Measurements from ENCODE around the gene MYLK.

Gene MYLK

DNA sequence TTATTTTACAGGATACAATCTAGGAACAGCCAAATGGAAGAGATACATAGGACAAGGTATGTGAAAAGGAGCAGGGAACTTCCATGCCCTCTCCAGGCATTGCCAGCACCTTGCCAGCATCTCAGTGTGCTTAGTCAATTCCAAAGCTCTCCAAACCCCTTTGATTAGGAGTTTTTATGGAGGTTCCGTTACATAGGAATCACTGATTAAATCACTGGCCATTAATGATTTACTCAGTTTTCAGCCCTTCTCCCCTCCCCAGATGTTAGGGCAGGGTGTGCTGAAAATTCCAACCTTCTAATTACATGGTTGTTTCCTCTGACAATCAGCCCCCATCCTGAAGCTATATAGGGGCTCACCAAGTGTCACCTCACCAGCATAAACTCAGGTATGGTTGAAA, 11.5 kb downstream of the MYLK start:
- DNase-seq (ENCODE audit: low read depth): no peak

DNA sequence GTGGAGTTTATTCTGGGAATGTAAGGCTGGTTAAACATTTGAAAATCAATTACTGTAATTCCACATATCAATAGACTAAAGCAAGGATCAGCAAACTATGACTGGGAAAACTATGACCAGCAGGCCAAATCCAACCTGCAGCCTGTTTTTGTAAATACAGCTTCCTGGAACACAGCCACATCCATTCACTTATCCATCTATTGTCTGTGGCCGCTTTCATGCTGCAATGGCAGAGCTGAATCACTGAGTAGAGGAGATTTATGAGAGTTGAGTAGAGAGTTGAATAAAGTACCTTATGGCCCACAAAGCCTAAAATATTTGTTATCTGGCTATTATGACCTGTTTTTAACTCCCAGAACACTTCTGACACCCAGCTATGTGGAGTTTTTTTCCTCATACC, 12.2 kb downstream of the MYLK start:
- DNase-seq (ENCODE audit: low read depth): no peak

DNA sequence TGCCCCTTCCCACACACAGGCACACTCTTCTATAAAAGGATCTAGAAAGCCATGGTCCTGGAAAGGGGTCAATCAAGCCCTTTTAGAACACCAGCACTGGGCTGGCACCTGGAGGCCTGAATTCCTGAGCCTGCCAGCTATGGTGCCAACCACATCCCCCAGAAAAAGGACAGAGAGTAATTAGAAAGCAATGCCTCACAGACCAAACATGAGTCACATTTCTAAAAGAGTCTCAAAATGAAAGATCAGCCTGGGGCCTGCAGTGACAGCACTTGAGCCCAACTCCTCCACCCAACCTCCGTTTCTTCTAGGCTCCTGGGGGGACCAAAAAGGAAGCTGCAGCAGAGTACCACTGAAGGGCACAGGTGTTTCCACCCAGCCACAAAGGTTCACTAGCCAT, 14.1 kb downstream of the MYLK start:
- DNase-seq (ENCODE audit: low read depth): no peak

DNA sequence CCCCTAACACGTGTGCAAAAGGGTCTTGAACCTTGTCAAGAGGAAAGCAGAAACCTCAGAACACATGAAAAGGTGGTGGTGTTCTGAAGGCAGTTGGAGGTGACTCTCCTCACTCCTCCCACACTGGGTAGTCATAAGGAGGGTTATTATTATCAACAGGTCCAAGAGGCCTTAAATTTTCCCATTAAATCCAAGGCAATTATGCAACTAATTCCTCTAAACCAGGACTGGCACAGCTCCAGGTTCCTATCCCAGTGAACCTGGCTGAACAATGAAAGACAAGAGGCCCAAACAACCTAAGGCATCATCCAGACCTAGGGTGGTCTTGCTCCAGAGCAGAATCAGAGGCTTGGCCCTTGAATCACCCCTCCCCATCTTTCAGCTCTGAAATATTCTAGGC, 15.0 kb downstream of the MYLK start:
- DNase-seq (ENCODE audit: low read depth): no peak

DNA sequence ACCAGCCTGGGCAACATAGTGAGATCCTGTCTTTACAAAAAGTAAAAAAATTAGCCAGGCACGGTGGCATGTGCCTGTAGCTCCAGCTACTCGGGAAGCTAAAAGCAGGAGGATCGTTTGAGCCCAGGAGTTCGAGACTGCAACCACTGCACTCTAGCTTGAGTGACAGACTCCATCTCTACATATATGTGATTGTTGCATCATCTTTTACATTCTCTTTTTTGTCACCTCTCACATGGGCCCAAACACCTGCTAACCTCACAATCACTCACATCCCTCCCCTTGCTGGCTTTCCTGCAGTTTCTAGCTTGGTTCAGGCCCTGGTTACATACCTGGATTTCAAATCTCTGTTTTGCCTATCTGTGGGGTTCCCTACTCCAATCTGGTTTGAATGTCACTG, 19.4 kb downstream of the MYLK start:
- DNase-seq (ENCODE audit: low read depth): no peak

DNA sequence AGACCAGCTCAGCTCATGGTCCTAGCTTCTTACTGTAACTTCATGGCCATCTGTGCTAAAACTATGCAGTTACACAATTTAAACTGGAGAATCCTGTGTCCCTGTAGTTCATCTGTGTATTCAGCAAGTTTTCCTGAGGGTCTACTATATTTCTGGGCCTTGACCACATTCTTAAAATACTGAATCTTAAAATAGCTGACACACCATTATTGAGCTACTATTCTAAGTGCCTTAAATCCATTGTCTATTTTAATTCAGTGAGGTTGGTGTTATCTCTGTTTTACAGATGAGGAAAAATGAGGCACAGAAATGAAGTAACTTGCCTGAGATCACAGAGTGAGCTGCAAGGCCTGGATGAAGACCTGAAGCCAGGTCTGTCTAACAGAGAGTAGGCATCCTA, 22.0 kb downstream of the MYLK start:
- DNase-seq (ENCODE audit: low read depth): no peak

DNA sequence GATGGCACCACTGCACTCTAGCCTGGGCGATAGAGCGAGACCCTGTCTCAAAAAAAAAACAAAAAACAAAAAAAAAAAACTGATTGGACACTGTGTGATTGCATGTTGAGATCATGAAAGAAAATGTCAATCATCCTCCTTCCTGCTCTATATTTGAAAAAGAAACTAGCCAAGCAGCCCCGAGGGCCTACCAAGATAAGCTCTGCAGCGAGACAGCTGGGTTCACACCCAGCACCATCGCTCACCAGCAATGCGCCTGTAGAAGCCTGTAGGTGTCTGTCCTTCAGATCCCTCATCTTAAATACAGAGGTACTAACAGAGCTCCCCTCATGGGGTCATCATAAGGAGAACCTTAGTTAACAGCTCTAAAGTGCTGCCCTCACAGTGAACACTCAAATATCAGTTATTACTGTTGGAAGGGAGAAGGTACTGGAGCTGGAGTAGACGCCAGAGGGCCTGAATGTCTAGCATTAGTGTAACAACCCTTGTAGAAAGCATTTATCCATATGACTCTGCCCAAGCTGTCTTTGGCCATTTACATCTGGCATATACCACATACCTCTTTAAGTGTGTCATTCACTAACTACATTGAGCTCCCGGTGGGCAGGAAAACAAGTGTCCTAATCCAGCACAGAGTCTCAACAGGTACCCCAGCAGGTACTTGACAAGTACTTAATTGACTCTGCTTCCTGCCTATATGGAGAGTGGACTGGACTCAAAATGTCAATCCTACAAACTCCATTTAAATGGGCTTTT, 22.9 kb downstream of the MYLK start:
- no peak for DNase-seq (ENCODE audit: low read depth)

DNA sequence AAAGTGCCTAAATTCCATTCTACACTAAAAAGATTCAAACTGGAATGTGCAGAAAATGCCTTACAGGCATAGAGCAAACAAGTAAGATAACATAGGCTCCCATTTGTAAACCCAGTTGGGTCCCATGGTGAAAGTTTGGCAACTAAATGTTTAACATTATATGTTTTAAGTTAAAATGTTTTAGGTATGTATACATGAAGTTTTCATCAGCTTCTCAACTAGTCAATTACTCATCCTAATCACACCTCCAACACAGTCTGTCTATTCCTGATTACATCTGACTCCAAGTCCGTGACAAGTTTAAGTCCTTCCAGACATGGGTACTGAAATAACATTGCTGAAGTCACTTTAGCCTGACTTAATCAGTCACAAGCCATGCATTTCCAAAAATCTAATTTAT, 25.0 kb downstream of the MYLK start:
- DNase-seq (ENCODE audit: low read depth): no peak

DNA sequence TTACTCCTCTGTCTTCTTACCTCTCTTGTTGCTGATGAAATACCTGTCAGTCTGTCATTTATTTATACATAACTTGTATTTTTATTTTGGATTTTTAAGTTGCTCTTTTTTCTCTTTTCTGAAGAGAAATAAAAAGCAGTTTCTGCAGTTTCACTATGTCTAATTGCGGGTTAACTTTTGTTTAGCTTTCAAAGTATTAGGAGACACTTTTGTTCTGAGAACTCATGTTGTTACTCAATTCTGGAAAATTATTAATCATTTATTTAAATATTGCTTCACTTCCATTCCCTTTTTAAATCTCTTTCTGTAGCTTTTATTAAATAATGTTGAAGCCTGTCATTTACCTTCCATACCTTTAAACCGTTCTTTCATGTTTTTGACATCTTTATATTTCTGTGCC, 29.2 kb downstream of the MYLK start:
- DNase-seq (ENCODE audit: low read depth): no peak

DNA sequence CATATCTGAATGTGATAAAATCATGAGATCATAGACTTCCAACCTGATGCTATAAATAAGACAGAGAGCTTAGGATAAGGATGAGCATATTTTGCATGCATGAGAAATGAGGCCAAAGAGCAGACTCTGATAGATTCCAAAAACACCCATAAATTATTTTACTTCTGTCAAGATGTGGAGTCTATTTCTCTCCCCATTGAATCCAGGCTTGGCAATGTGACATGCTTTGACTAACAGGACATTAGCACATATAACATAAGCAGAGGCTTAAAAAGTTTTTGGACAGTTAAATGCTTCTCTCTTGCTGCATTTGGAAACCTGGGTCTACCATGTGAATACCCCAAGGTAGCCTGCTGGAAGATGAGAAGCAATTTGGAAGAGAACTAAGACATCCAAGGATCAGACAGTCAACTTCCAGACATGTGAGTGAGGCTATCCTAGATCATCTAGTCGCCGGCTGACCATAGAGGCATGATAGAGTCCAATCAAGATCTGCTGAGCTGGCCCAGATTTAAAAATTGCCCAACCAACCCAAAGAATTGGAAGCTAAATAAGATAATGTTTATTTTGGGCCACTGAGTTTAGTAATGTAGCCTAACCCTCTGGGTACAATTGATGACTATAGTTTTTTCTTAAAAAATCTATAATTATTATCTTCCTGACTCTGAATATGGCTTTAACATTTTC, 30.3 kb downstream of the MYLK start:
- no peak for DNase-seq (ENCODE audit: low read depth)

DNA sequence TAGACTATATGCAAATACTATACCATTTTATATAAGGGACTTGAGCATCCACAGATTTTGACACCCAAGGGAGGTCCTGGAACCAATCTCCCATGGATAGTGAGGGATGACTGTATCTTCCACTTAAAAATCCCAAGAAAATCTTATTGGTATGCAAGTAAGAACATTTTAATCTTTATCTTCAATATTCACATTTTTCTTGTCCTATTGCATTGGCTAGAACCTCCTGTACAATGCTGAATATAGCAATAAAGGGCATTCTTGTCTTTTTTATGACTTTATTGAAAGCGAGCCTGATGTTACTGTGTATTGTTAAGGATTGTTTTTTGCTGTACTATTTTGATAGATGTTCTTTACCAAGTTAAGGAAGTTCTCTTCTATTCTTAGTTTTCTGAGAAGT, 36.9 kb downstream of the MYLK start:
- DNase-seq (ENCODE audit: low read depth): no peak

DNA sequence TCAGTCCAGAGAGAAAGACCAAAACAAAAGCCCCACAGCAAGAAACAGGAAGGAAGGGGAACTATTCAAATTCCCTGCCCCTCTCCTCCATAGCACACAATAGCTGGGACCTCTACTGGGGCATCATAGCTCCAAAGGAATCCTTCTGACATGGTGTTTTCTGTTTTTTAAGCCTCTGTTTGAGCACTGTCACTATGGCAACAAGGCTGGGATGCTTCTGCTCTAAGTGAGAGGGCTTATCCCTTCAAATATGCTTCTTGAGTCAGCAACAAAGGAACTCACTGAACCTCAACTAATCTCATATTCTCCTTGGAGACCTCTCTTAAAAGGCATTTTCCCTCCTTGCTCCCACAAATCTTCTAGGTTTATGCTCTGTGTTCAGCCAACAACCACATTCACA, 40.5 kb downstream of the MYLK start:
- DNase-seq (ENCODE audit: low read depth): no peak

DNA sequence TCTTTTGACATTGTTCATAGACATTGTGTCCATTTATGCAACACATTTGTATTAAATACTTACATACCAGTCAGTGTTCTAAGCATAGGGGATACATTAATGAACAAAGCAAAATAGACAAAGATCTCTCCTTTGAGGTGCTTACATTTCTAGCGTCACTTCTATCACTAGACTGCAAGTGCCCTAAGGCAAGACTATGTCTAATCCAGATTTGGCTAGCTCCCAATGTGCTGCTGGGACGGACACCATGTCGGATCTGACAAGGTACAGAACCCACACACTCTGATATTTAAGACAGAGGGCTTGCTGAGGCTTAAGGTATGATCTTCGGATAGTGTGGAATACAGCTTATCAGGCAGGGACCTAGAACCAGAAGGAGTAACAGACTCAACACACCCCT, 41.4 kb downstream of the MYLK start:
- no peak for DNase-seq (ENCODE audit: low read depth)

DNA sequence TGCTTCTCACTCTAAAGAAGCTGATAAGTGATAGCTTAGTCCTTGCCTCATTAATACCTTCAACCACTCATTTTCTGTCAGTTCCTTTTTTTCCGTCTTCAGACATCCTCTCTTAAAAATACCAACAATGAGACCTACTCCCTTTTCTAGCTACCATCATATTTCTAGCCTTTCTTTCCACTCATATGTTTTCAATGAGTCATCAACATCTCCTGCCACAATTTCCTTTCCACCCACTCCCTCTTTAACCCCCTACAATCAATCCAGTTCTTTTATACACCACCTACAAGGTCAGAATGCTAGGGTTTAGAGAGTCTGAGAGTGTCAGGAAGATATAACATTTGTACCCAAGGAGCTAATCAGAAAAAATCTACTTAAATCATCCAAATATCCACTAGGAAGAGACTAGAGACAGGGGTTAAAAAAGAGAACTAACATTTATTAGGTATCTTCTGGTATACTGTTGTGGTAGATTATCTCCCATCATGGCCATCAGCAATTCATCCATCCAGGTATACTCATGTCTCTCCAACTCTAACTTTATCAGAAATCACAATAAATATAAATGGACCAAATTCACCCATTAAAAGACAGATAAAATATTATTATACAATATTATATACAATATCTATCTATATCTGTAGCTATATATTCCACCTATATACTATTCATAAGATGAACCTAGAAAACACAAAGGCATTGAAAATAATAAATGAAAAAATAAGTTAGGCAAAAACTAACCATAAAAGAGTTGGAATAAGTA, 42.5 kb downstream of the MYLK start:
- no peak for DNase-seq (ENCODE audit: low read depth)

DNA sequence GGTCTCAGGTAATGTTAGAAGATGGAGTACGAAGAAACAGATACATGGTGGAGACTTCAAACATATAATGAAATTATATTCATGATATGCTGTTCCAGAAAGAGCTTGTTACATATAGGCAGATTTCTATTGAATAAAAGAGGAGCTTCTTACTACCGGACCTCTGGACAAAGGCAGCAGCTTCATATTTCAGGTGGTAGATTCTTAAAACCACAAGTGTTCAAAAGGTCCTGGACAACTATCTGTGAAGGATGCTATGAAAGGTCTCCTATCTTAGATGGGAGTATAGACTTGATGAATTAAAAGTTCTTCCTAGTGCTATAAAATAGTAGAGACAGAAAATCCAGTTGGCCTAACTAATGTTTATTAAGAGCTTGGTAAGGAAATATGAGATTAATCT, 43.2 kb downstream of the MYLK start:
- no peak for DNase-seq (ENCODE audit: low read depth)

DNA sequence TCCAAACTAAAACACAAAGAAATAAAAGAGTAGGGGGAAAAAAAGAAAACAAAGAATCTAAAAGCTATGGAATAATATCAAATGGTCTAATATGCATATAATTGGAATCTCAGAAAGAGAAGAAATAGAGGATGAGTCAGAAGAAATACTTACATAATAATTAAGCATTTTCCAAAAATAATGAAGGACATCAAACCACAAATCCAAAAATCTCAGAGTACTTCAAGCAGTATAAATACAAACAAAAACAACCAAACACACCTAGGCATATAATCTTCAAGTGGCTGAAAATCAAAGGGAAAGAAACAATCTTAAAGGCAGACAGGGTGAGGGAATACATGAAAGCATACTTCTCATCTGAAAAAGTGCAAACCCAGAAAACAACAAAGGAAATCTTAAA, 46.3 kb downstream of the MYLK start:
- no peak for DNase-seq (ENCODE audit: low read depth)

DNA sequence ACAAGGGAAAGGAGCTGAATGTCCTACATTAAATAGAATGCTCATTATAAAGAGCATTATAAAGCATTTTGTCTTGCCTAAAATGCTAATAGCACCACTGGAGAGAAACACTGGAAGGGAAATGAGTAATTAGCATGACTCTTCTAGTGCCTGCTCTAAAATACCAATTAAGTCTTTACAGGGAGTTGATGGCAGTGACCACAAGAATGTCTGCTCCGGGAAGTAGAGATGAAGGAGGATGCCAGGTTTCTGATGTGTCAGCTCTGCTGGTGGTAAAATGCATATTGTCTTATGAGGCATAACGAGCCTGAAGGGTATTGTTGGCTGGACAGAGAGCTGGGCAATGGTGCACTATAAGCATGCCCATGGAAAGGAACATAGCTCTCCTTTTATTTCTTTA, 49.5 kb downstream of the MYLK start:
- DNase-seq (ENCODE audit: low read depth): no peak

DNA sequence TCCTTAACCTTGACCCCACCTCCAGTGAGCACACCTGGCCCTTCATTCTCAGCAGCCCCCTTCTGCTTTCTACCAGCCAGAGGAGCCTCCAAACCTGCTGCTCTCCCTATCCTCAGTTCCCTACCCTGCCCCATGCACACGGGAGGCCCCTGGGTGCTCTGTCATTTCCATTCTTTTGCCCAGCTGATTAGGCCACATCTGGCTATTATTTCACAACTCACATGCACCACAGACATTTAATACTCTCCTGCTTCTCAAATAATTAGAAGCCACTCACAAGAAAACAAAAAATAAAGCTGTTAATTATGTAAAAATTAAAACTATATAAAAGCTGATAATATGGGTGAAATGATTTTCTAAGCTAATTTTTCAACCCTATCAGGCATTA, 50.7 kb downstream of the MYLK start:
- no peak for DNase-seq (ENCODE audit: low read depth)

DNA sequence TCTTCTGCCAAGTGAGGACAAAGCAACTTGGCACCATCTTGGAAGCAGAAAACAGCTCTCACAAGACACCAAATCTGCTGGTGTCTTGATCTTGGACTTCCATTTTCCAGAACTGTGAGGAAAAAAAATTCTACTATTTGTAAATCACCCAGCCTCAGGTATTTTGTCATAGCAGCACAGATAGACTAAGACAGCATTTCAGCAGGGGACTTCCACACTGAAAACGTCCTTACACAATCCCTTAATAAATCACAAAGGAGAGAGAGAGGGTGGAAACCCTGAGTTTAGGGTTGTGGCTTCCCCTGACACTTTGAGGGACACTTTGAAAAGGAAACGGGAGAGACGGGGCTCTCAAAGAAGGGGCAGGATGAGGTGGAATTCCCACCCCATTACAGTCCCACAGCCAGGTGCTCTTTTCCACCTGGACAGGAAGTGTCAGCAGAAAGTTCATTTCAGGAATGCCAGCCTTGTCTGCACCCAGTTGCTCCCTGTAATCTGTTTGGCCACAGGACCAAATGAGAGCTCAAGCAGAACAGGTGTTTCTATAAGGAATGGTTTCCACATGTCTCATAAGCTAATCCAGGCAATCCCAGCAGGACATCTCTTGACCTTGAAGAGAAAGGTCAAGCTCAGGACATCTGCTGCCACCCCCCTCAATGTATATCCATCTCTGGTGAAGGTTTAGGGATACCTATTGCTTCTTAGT, 51.3 kb downstream of the MYLK start:
- no peak for DNase-seq (ENCODE audit: low read depth)

DNA sequence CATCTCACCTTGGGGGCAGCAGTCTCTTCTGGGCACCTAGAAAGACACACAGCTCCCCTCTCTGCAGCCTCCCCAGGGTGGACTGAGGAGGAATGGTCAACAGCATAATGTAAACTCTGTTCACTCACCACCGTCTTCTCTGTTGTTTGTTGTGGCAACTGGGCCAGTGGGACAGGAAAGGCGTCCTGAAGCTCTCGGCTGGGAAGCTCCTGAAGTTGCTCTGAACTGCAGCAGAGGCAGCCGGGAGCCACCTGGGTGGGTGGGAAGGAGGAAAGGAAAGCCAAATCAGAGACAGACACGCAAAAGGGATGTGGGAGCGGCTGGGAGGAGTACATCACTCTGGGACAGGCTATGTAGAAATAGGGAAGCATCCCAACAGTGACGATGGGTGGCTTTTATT, 52.7 kb downstream of the MYLK start:
- DNase-seq (ENCODE audit: low read depth): no peak

DNA sequence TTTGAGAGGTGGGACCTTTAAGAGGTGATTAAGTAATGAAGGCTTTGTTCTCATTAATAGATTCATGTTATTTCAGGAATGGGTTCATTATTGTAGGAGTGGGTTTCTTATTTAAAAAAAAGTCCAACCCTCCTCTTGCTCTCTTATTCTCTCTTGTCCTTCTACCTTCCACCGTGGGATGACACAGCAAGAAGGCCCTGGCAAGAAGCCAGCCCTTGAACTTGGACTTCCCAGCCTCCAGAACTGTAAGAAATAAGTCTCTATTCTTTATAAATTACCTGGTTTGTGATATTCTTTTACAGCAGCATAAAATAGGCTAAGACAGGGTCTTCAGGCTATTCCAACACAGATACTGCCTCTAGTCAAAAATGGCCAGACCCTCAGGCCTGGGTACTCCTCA, 62.2 kb downstream of the MYLK start:
- DNase-seq (ENCODE audit: low read depth): no peak

DNA sequence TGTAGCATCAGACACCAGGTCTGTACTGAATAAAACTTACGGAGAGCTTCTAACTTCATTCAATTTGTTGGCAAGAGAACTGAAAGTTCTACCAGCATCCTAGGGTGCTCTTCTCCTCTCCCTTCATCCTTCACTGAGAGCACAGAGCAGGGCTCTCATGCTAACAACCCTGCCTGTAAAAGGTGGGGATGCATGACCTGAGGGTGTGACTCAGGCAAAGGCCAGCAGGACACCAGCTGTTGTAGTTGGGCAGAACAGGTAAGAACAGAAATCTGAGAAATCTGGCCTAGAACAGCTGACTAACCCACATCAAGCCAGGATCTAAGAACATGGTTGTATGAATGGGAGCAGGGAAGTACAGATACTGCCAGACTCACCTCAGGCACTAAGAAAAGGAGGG, 64.2 kb downstream of the MYLK start:
- DNase-seq (ENCODE audit: low read depth): no peak

DNA sequence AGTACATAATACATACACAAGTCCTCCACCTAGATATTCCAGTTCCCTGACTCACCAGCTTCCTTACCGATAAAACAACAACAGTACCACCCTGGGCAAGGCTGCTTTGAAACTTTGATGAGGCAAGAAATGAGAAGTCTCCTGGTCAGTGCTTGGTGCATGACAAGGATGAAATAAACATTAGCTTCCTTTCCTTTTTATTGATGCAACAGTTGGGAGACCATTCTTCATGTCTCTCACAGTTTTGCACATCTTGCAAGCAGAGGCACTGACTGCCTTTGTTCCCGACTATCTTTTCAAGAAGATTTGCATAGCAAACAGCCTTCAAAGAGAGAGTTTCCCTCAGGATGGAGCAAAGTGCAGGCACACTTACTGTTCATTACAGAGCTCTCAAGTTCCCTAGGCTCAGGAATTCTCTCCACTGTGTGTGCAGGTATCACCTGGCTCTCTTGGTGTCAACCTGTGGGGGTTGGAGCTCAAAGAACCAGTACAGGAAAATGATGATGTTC, 65.2 kb downstream of the MYLK start:
- no peak for DNase-seq (ENCODE audit: low read depth)
